Liver (tissue), 9 donors: ENCODE results near the gene TRIM26. TPM values are rescaled to one million over a fixed set of nuclear protein-coding genes. Genes with fewer than 3 reads are reported as not detected.

Source experiments
- DNase-seq: peaks from one replicate; pipeline ENCODE4 v3.0.0-alpha.2; 2017; ENCODE audit warnings: low spot score
- H3K27ac ChIP-seq, 2 donors: one replicate each; pipeline ENCODE4 v1.7.0; 2013; ENCODE audit warnings: inconsistent platforms in 2 of 2, low read length in 2 of 2, control low read depth in 1 of 2, low read depth in 1 of 2, mild to moderate bottlenecking in 1 of 2
- H3K27me3 ChIP-seq, 4 donors: one replicate each; pipeline versions ENCODE4 v1.6.1 to v1.7.0; 2013; ENCODE audit warnings: low read length in 3 of 4, inconsistent platforms in 1 of 4, mild to moderate bottlenecking in 1 of 4, moderate library complexity in 1 of 4; ENCODE audit not compliant: control insufficient read depth in 4 of 4, insufficient read depth in 4 of 4
- H3K36me3 ChIP-seq, 4 donors: one replicate each; pipeline versions ENCODE4 v1.6.1 to v1.7.0; 2013; ENCODE audit warnings: low read length in 3 of 4, mild to moderate bottlenecking in 3 of 4, low read depth in 1 of 4, moderate library complexity in 1 of 4; ENCODE audit not compliant: control insufficient read depth in 4 of 4, insufficient read depth in 3 of 4
- H3K4me1 ChIP-seq, 4 donors: one replicate each; pipeline versions ENCODE4 v1.6.1 to v1.7.0; 2013; ENCODE audit warnings: low read length in 3 of 4, mild to moderate bottlenecking in 3 of 4, moderate library complexity in 1 of 4; ENCODE audit not compliant: control insufficient read depth in 4 of 4, insufficient read depth in 4 of 4
- H3K4me3 ChIP-seq, 3 donors: one replicate each; pipeline versions ENCODE4 v1.6.1 to v1.7.0; 2013; ENCODE audit warnings: low read length in 3 of 3, control low read depth in 1 of 3, low read depth in 1 of 3, mild to moderate bottlenecking in 1 of 3
- H3K9ac ChIP-seq, 2 donors: one replicate each; pipeline ENCODE4 v1.7.0; 2013; ENCODE audit warnings: low read length in 2 of 2, mild to moderate bottlenecking in 2 of 2, moderate library complexity in 2 of 2, control low read depth in 1 of 2, low read depth in 1 of 2
- H3K9me3 ChIP-seq, 4 donors: one replicate each; pipeline versions ENCODE4 v1.6.1 to v1.7.0; 2013; ENCODE audit warnings: low read length in 3 of 4; ENCODE audit not compliant: control insufficient read depth in 4 of 4
- ATF3 ChIP-seq: IDR thresholded peaks from 2 replicates; pipeline ENCODE4 v1.6.1; 2016; ENCODE audit warnings: antibody characterized with exemption
- CTCF ChIP-seq: fragments of 150-350 bp; IDR thresholded peaks from 2 replicates; pipeline ENCODE4 v1.5.1; 2017; ENCODE audit warnings: improper control_type of control experiment, low read depth, low read length; ENCODE audit not compliant: missing input control
- EGR1 ChIP-seq, 2 donors: IDR thresholded peaks; 2 replicates each; pipeline ENCODE4 v1.6.1; 2016 to 2018; ENCODE audit warnings: antibody characterized with exemption in 2 of 2, low read depth in 2 of 2
- FOXA1 ChIP-seq: IDR thresholded peaks from 2 replicates; pipeline ENCODE4 v1.6.1; 2016; ENCODE audit warnings: antibody characterized with exemption
- FOXA2 ChIP-seq: IDR thresholded peaks from 2 replicates; pipeline ENCODE4 v1.6.1; 2016; ENCODE audit warnings: antibody characterized with exemption
- GABPA ChIP-seq, 2 donors: IDR thresholded peaks in 1 of 2; conservative IDR thresholded peaks in 1 of 2; 2 replicates each; pipeline ENCODE4 v1.6.1; 2016; ENCODE audit warnings: antibody characterized with exemption in 2 of 2, mild to moderate bottlenecking in 1 of 2, moderate library complexity in 1 of 2
- HNF4A ChIP-seq, 2 donors: conservative IDR thresholded peaks; 2 replicates each; pipeline ENCODE4 v1.6.1; 2016; ENCODE audit warnings: antibody characterized with exemption in 2 of 2, mild to moderate bottlenecking in 2 of 2
- HNF4G ChIP-seq: IDR thresholded peaks from 2 replicates; pipeline ENCODE4 v1.6.1; 2016; ENCODE audit warnings: antibody characterized with exemption
- JUND ChIP-seq, 2 donors: IDR thresholded peaks; 2 replicates each; pipeline ENCODE4 v1.6.1; 2016; ENCODE audit warnings: antibody characterized with exemption in 2 of 2
- MAX ChIP-seq: IDR thresholded peaks from 2 replicates; pipeline ENCODE4 v1.6.1; 2016; ENCODE audit warnings: antibody characterized with exemption
- NR2F2 ChIP-seq: IDR thresholded peaks from 2 replicates; pipeline ENCODE4 v1.6.1; 2016; ENCODE audit warnings: antibody characterized with exemption
- RAD21 ChIP-seq, 2 donors: IDR thresholded peaks; 2 replicates each; pipeline ENCODE4 v1.6.1; 2016; ENCODE audit warnings: antibody characterized with exemption in 2 of 2, mild to moderate bottlenecking in 2 of 2
- REST ChIP-seq: IDR thresholded peaks from 2 replicates; pipeline ENCODE4 v1.6.1; 2016; ENCODE audit warnings: antibody characterized with exemption, mild to moderate bottlenecking
- RXRA ChIP-seq, 2 donors: IDR thresholded peaks; 2 replicates each; pipeline ENCODE4 v1.6.1; 2017 to 2018; ENCODE audit warnings: antibody characterized with exemption in 2 of 2, mild to moderate bottlenecking in 1 of 2
- SP1 ChIP-seq: IDR thresholded peaks from 2 replicates; pipeline ENCODE4 v1.6.1; 2018; ENCODE audit warnings: antibody characterized with exemption, mild to moderate bottlenecking
- TAF1 ChIP-seq: conservative IDR thresholded peaks from 2 replicates; pipeline ENCODE4 v1.6.1; 2016; ENCODE audit warnings: antibody characterized with exemption, mild to moderate bottlenecking
- YY1 ChIP-seq: IDR thresholded peaks from 2 replicates; pipeline ENCODE4 v1.6.1; 2016; ENCODE audit warnings: antibody characterized with exemption, mild to moderate bottlenecking
- ZBTB33 ChIP-seq: IDR thresholded peaks from 2 replicates; pipeline ENCODE4 v1.6.1; 2016; ENCODE audit warnings: antibody characterized with exemption
- WGBS: extraction: QIAGEN DNeasy Blood & Tissue Kit; methylation state at CpG from one replicate; pipeline ENCODE4 v1.1.7; 2013; 5-methylcytosine and 5-hydroxymethylcytosine counted together
- polyA plus RNA-seq, 2 donors: library from polyadenylated mRNA; stranded (reverse) in 1 of 2; unstranded in 1 of 2; fragments of 200-250 nt in 1 of 2; fragments of >200 nt in 1 of 2; fragmentation: Nextera tagmentation in 1 of 2; extraction: Ambion mirVana in 1 of 2; gene quantifications; one replicate each; pipeline versions ENCODE4 v1.2.1 to v1.2.3, GENCODE V29; 2013 to 2015
- total RNA-seq, 2 donors: library from RNA; depleted of rRNA; stranded (reverse); fragments of >200 nt; gene quantifications; one replicate each; pipeline ENCODE4 v1.2.3, GENCODE V29; 2014
- donor health status: healthy.
- donor health status: healthy.
- donor health status: healthy.
- donor health status: healthy.
- donor health status: healthy.

Gene TRIM26
- total and polyA plus RNA-seq, 4 donors = 14.9 to 50.1 (median 23.9) TPM

- no peak for DNase-seq
- H3K9ac ChIP-seq = no peak overlapping the region
- WGBS = 93% methylated on average over 7 of the region's 7 CpGs
- no peak overlapping the region for H3K27ac ChIP-seq
- no peaks in the 10 kb centered on the region for H3K27me3 ChIP-seq
- H3K9me3 ChIP-seq = no peaks in the 10 kb centered on the region
- no peaks in the 10 kb centered on the region for H3K4me1 ChIP-seq
- H3K36me3 ChIP-seq = peaks cover 17 to 68% (median 53%) of the 10 kb centered on the region in 4 donors
- TF ChIP-seq FOXA1 = no peak
- no peak for TF ChIP-seq MAX
- TF ChIP-seq EGR1 (IDR thresholded peaks at IDR 0.05; ENCODE audit: low read depth in 2 of 2) = no peak
- TF ChIP-seq JUND (IDR thresholded peaks at IDR 0.05) = no peak
- no peak for TF ChIP-seq ATF3
- no peak overlapping the region for H3K4me3 ChIP-seq
These were observed 21.1 kb downstream of the TRIM26 start for GRCh38 chr6:30192076-30192475.

GRCh38 chr6:30188541-30188940 is 24.7 kb downstream of the TRIM26 start:
- Histone ChIP-seq H3K36me3 (peaks cover 18 to 65% (median 57%) of the 10 kb centered on the region in 4 donors), H3K27me3 (no peaks in the 10 kb centered on the region), H3K4me1 (no peaks in the 10 kb centered on the region), H3K4me3 (no peak overlapping the region), H3K9me3 (no peaks in the 10 kb centered on the region), H3K27ac (no peak overlapping the region), H3K9ac (no peak overlapping the region)
- no peak for DNase-seq
- WGBS = 98% methylated on average over 5 of the region's 5 CpGs
- TF ChIP-seq SP1 = no peak
- TF ChIP-seq TAF1 = no peak
- TF ChIP-seq EGR1 (IDR thresholded peaks at IDR 0.05; ENCODE audit: low read depth in 2 of 2) = no peak
- no peak for TF ChIP-seq GABPA (IDR thresholded peaks at IDR 0.05 in 1 of 2, conservative IDR thresholded peaks at IDR 0.05 in 1 of 2)
- no peak for TF ChIP-seq HNF4A (conservative IDR thresholded peaks at IDR 0.05)
- no peak for TF ChIP-seq REST
- no peak for TF ChIP-seq FOXA1
- no peak for TF ChIP-seq NR2F2
- TF ChIP-seq ATF3 = no peak
- TF ChIP-seq HNF4G = no peak
- no peak for TF ChIP-seq RAD21 (IDR thresholded peaks at IDR 0.05)
- no peak for TF ChIP-seq CTCF
- TF ChIP-seq YY1 = no peak
- no peak for TF ChIP-seq RXRA (IDR thresholded peaks at IDR 0.05)
- TF ChIP-seq FOXA2 = no peak
- TF ChIP-seq ZBTB33 = no peak
- TF ChIP-seq JUND (IDR thresholded peaks at IDR 0.05) = no peak
